SU-DHL-6 (cell line): ENCODE results near the gene CTNNBL1.

Source experiments
- CTCF ChIP-seq: fragments of 200-600 bp; sonication (generic); IDR thresholded peaks from one replicate; pipeline ENCODE4 v1.5.1; 2017; ENCODE audit warnings: antibody characterized with exemption, mild to moderate bottlenecking, low read length, moderate library complexity; ENCODE audit not compliant: insufficient read depth, poor library complexity, severe bottlenecking
- EZH2phosphoT487 ChIP-seq: fragments of 200-600 bp; sonication (generic), shearing (Covaris generic); conservative IDR thresholded peaks from 2 replicates; pipeline ENCODE4 v1.6.1; 2018; ENCODE audit warnings: mild to moderate bottlenecking, antibody characterized with exemption, low read length, moderate library complexity, mixed read lengths

- no peak for TF ChIP-seq CTCF
- TF ChIP-seq EZH2phosphoT487, result no peak
Observed at GRCh38 chr20:37839432-37839827, 145.6 kb downstream of the CTNNBL1 start.
